GM23248 (cell line): Measurements from ENCODE around the gene CUX1.

Source experiments
- EZH2 ChIP-seq: fragments of 200-600 bp; sonication (generic); IDR thresholded peaks from 2 replicates; pipeline ENCODE4 v1.6.1; 2018; ENCODE audit warnings: antibody characterized with exemption, mild to moderate bottlenecking; ENCODE audit not compliant: insufficient read depth, poor library complexity, severe bottlenecking
- EZH2phosphoT487 ChIP-seq: fragments of 200-600 bp; sonication (generic); IDR thresholded peaks from 2 replicates; pipeline ENCODE4 v1.6.1; 2018; ENCODE audit warnings: antibody characterized with exemption, moderate library complexity, mild to moderate bottlenecking, low read depth; ENCODE audit not compliant: insufficient read depth

- TF ChIP-seq EZH2phosphoT487, result no peak
- no peak for TF ChIP-seq EZH2
Observed at GRCh38 chr7:101858437-101859385, 41.3 kb downstream of the CUX1 start.
